ENCODE measurements around the gene TMPRSS11A. TPM values are rescaled to one million over a fixed set of nuclear protein-coding genes. Genes with fewer than 3 reads are reported as not detected.

The TMPRSS11A gene
- not detected for total RNA-seq

GRCh38 chr4:67963356-67963755, at the start of gene TMPRSS11A:
TMPRSS11A (minus strand) TSS chr4:67963493; CDS start chr4:67963393, 100 bp downstream.

GRCh38 chr4:67883902-67884301, 79.4 kb downstream of the TMPRSS11A start, which contains the start of gene TMPRSS11D:
TMPRSS11D (minus strand) TSS chr4:67884002; CDS start chr4:67883933, 69 bp downstream.

Small RNAs within 50 kb of the gene (small RNA-seq; reads per million reads assigned to genes)
- 0.26 to 0.87 reads per million in 2 donors for gene RNU6-95P

Other genes starting within 250 kb of the TMPRSS11A start
- not detected for gene GNRHR, start 209.1 kb downstream of the TMPRSS11A start, total RNA-seq
- gene TMPRSS11D, start 79.5 kb downstream of the TMPRSS11A start, total RNA-seq: not detected
- under 1 TPM in 1 of 2 donors, not detected in 1; under 0.01 TPM for gene TMPRSS11F, start 166.4 kb upstream of the TMPRSS11A start, total RNA-seq